ENCODE measurements around the gene EML5.
"Not testable (repeated sequence)": the region's sequence is repeated elsewhere in the genome, so short reads cannot be mapped to it uniquely, and the experiment has no call there.

Gene EML5

DNA sequence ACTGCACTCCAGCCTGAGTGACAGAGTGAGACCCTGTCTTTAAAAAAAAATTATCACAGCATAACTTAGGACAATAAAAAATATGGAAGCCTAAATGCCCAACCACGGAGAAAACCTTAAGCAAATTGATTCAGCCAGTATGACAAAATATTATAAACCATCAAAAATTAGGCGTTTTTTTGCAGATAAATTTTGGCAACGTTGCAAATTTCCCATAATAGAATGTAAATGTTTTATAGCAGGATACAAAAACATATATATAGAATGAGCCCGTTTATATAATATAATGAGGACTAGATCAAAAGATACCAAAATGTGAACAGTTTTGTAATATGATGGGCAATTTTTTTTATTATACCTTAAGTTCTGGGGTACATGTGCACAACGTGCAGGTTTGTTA lies 6.8 kb upstream of the EML5 start:
- no peak for DNase-seq

DNA sequence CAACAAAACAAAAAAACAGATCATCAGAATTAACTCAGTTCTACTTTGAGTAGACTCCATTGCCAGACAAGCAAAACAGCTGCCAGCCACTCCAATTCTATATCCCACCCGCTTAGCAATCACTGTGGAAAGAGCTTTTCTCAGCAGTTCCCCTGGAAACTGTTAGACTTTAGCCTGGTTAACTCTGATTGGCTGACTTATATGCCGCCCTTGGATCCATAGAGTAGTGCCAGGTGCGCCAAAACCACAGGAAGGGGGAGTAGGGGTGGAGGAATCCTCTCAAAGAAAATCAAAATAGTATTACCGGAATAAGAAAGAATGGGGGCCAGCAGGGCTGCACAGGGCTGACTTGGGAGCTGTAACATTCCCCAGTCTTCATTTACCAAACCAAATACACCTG lies 5.4 kb upstream of the EML5 start:
- no peak for DNase-seq

DNA sequence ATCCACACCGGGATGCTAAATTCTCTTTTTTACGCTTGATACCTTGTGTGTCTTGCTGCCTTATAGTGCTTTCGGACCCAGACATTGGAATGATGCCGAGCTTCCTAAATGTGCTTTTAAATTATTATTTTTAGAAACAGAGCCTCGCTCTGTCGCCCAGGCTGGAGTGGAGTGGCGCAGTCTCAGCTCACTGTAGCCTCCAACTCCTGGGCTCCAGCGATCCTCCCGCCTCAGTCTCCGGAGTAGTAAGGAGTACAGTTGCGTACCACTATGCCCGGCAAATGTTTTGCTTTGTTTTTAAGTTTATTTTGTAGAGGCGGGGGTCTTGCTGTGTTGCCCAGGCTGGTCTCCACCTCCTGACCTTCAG lies 489 bp upstream of the EML5 start:
- no peak for DNase-seq

DNA sequence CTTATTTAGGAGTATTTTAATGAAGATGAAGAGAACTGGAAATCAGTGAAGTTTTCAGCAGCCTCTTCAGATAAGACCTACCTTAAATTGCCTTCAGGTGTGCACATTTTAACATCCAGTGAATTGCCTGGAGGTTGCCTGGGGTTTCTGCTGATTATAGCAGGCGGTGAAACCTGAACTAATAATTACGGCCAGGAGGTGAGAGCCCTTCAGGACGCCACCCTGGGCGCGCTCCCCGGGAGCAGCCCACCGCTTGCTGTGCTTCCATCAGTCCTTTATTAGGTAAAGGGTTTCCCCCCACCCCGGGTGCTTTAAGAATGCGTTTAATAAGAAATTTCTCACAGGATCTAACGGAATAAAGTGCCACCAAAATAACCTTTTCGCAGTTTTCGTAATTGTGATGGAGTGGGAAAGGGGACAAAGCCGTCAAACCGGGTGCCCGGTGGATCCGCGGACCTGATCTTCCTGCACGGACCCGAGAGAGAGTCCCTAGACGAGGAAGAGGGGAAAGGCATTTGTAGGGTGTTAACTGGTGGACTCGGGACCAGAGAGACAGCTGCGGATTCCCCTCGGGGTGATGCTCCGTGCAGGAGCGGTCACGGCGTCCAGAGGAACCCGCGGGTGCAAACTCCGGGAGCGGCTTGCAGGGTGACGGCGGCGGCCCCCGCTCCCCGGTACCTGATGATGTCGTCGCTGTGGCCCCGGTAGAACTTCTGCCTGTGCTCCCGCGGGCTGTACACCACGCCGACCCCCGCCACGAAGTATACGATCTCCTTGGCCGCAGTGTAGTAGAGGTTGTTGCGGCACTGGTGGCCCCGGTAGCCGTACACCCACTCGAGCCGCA lies 902 bp downstream of the EML5 start:
- DNase-seq, result no peak

DNA sequence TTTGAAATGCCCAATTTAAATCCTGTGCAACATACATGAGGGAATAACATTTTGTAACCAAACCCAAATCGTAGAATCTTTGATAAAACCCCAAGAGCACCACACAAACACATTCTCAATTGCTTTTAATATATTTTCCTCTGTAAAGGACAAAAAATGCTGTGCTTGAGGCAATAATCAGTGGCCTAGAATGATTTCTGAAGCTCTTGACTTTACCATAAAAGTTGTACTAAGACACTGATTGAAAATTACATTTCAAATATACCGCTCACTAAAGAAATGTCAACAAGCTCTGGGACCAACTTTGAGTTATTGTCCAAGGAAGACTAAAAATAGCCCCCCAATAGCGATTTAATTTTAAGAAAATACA lies 1.5 kb downstream of the EML5 start:
- DNase-seq, result no peak

GRCh38 chr14:88790501-88791251 lies 2.1 kb downstream of the EML5 start:
- no peak for DNase-seq

DNA sequence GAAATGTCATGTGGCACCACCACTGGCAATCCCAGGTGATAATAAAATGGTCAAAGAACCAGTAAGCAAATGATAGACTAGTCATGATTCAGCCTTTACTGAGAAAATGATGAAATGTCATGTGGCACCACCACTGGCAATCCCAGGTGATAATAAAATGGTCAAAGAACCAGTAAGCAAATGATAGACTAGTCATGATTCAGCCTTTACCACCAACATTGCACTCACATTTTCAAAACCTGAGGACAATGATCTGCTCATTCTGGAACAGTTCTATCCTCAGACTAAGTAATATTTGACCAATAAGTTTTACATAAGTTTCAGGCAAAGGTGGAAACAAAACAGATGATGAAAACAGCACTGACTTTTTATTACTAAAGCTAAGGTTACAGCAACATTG lies 3.2 kb downstream of the EML5 start:
- not testable (repeated sequence) for DNase-seq

DNA sequence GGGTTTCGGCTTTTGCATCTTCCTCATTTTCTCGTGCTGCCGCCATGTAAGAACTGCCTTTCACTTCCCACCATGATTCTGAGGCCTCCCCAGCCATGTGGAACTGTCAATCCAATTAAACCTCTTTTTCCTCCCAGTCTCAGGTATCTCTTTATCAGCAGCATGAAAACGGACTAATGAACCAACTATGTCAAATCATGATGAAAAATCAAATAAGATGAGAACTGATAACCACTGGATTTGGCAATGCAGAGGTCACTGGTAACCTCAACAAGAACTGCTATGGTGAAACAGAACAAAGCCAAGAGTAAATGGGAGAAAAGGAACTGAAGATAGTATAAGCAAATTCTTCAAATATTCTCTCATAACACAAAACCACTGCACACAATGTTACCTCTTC lies 6.0 kb downstream of the EML5 start:
- DNase-seq, result no peak

- no peak for DNase-seq
These were observed 6.8 kb downstream of the EML5 start for GRCh38 chr14:88785911-88786310.

GRCh38 chr14:88775532-88775931 lies 17.2 kb downstream of the EML5 start:
- no peak for DNase-seq

DNA sequence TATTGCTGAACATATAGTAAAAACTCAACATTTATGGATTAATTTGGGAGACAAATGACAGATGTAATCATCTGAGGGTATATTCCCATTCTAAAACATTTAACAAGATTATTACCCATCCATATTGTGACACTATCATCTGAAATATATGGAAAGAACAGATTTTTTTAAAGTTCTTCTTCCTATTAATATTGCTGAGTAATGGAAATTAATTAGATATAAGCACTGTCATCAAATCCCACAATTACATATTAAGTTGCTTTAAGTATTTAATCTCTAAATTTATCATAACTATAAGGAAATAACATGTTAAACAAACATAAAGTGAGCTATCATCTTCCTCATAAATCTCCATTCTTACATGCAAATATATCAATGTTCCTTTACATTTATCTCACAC lies 22.0 kb downstream of the EML5 start:
- no peak for DNase-seq

GRCh38 chr14:88765130-88765529 lies 27.6 kb downstream of the EML5 start:
- no peak for DNase-seq

- DNase-seq, result no peak
These were observed 38.9 kb downstream of the EML5 start for GRCh38 chr14:88753873-88754272.

GRCh38 chr14:88750945-88751344 lies 41.8 kb downstream of the EML5 start:
- DNase-seq, result no peak

GRCh38 chr14:88750413-88750812 lies 42.3 kb downstream of the EML5 start:
- no peak for DNase-seq

GRCh38 chr14:88749139-88749538 lies 43.6 kb downstream of the EML5 start:
- no peak for DNase-seq

- DNase-seq, result no peak
These were observed 44.5 kb downstream of the EML5 start for GRCh38 chr14:88748288-88748687.

GRCh38 chr14:88746052-88746451 lies 46.7 kb downstream of the EML5 start:
- DNase-seq, result no peak

GRCh38 chr14:88737245-88737644 lies 55.5 kb downstream of the EML5 start:
- no peak for DNase-seq

- no peak for DNase-seq
These were observed 59.6 kb downstream of the EML5 start for GRCh38 chr14:88733121-88733520.

- no peak for DNase-seq
These were observed 63.6 kb downstream of the EML5 start for GRCh38 chr14:88729159-88729558.

- DNase-seq, result no peak
These were observed 65.7 kb downstream of the EML5 start for GRCh38 chr14:88727057-88727456.

DNA sequence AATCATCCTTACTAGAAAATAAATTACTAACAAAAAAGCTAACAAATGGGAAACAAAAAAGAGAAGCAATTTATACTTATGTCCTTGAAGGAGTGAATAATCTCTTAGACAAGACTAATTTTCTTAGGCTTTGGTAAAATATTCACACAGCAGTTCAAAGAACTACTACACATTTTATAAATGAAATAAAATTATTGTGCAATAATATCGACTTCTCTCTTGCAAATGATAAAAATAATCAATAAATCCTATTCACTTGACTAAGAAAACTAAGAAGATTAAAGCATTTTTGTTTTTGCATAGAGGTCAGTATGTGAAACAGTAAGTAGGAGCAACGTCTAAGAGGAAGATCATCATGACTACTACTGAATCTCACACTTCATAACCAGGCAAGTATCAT lies 82.0 kb downstream of the EML5 start:
- DNase-seq, result no peak

GRCh38 chr14:88707088-88707487 lies 85.7 kb downstream of the EML5 start:
- no peak for DNase-seq

DNA sequence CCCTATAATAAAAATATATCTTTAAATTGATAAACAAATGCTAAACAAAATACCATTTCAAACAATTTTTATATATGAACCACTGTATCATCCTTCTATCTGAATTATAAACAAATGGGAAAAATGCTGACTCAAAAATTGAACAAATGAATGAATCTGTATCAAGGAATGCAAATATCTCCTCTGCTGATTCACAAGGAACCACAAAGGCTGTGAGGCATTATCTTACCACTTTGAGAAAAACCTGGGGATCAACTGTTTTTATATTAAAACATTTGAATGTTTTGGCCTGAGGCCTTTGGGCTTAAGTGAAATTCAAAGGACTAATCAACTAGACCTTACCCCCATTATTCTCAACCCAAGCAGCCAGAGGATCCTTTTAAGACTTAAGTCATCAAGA lies 86.3 kb downstream of the EML5 start:
- no peak for DNase-seq

Data from activated naive CD4-positive, alpha-beta T cell treated with Interleukin-2 at 50 U/mL for 16 hours (primary cell).